Panc1 (cell line): Measurements from ENCODE around the gene TRIM62. TPM values are rescaled to one million over a fixed set of nuclear protein-coding genes. Genes with fewer than 3 reads are reported as not detected.

Source experiments
- ATAC-seq: fragments of 200-7000 bp; cut with Tn5 transposase; 2 replicates; pipeline ENCODE4 v1.9.1; 2020; ENCODE audit warnings: mild to moderate bottlenecking, moderate library complexity
- BruUV-seq: library from RNA; stranded (reverse); fragments of 400-500 nt; replicated peaks from 2 replicates; lab custom pipeline; 2021; lab: Mats Ljungman, UMichigan
- CTCF ChIA-PET: fragments of 300-600 bp; sonication (Branson Sonifier 250); formaldehyde crosslinking; loops from one replicate; lab custom pipeline; 2022; ENCODE audit warnings: antibody characterized with exemption; lab: Charles Lee
- POLR2A ChIA-PET: fragments of 300-600 bp; sonication (Branson Sonifier 250); formaldehyde crosslinking; loops from one replicate; lab custom pipeline; 2022; ENCODE audit warnings: antibody characterized with exemption; lab: Charles Lee
- DNase-seq: peaks from one replicate; pipeline ENCODE4 v3.0.0-alpha.2; 2010; ENCODE audit warnings: low read depth, low spot score
- H3K27ac ChIP-seq: 2 replicates; pipeline ENCODE4 v1.5.1; 2011; ENCODE audit warnings: mild to moderate bottlenecking, low read length, inconsistent platforms
- H3K27me3 ChIP-seq: fragments of 200-500 bp; sonication (Bioruptor generic); 2 replicates; pipeline ENCODE4 v1.6.0; 2014; ENCODE audit warnings: low read length, inconsistent platforms; ENCODE audit not compliant: control insufficient read depth, insufficient read depth
- H3K36me3 ChIP-seq: fragments of 200-500 bp; sonication (Bioruptor generic); 2 replicates; pipeline ENCODE4 v1.5.1; 2014; ENCODE audit warnings: inconsistent platforms, mild to moderate bottlenecking, low read length, moderate library complexity; ENCODE audit not compliant: control insufficient read depth, insufficient read depth
- H3K4me1 ChIP-seq: 2 replicates; pipeline ENCODE4 v1.5.1; 2011; ENCODE audit warnings: inconsistent platforms, mild to moderate bottlenecking, low read length, moderate library complexity; ENCODE audit not compliant: control insufficient read depth, insufficient read depth
- H3K4me3 ChIP-seq, 2 experiments: 2 replicates each; pipeline ENCODE4 v1.5.1; 2011 to 2012; ENCODE audit warnings: low read depth in 2 of 2, low read length in 2 of 2, mild to moderate bottlenecking in 2 of 2, inconsistent platforms in 1 of 2, moderate library complexity in 1 of 2
- H3K9me3 ChIP-seq: fragments of 200-500 bp; sonication (Bioruptor generic); 2 replicates; pipeline ENCODE4 v1.5.1; 2014; ENCODE audit warnings: low read depth, mild to moderate bottlenecking, inconsistent platforms, low read length, moderate library complexity; ENCODE audit not compliant: control insufficient read depth, insufficient read depth
- POLR2AphosphoS5 ChIP-seq: IDR thresholded peaks from 2 replicates; pipeline ENCODE4 v1.6.1; 2012; ENCODE audit warnings: mild to moderate bottlenecking, low read depth, low read length, moderate library complexity
- SIN3A ChIP-seq: IDR thresholded peaks from 2 replicates; pipeline ENCODE4 v1.6.1; 2012; ENCODE audit warnings: low read depth, mild to moderate bottlenecking, low read length, moderate library complexity, borderline replicate concordance; ENCODE audit not compliant: insufficient read depth
- TCF7L2 ChIP-seq: IDR thresholded peaks from 2 replicates; pipeline ENCODE4 v1.6.1; 2011; ENCODE audit warnings: mild to moderate bottlenecking, low read depth, low read length, inconsistent platforms
- in situ Hi-C: cut with HindIII; loops from 2 replicates; pipeline ENCODE4 v1.10.0; 2016; ENCODE audit warnings: low sequenced_read_pairs, low pct_unique_long_range_greater_than_20kb
- intact Hi-C: fragments of 100-400 bp; cut with micrococcal nuclease; formaldehyde crosslinking; loops from one replicate; pipeline ENCODE4 v1.10.0; 2022; ENCODE audit not compliant: unreplicated experiment
- total RNA-seq: library from RNA; stranded (reverse); gene quantifications from one replicate; pipeline ENCODE4 v1.2.1, GENCODE V29; 2021; ENCODE audit not compliant: unreplicated experiment
- TF ChIP-seq, protein P1 (sequence below): fragments of 450-650 bp; IDR thresholded peaks from 2 replicates; pipeline ENCODE4 v1.5.1; 2017; ENCODE audit warnings: mild to moderate bottlenecking
- TF ChIP-seq, protein P2 (sequence below), 2 experiments: IDR thresholded peaks; 2 replicates each; pipeline ENCODE4 v1.6.1; 2011 to 2012; ENCODE audit warnings: low read depth in 2 of 2, control low read depth in 1 of 2, low read length in 1 of 2, mild to moderate bottlenecking in 1 of 2, moderate library complexity in 1 of 2; ENCODE audit not compliant: insufficient read depth in 1 of 2

TRIM62 gene
- total RNA-seq, 1 experiment from 2014 or later: 7.4 TPM

GRCh38 chr1:33178836-33179439, 2.9 kb downstream of the TRIM62 start:
- ChIA-PET CTCF (no interaction called here), POLR2A (no interaction called here)
- no peak for DNase-seq
- no peaks in the 10 kb centered on the region for H3K9me3 ChIP-seq
- no peak overlapping the region for H3K4me3 ChIP-seq
- peaks cover 3% of the 10 kb centered on the region; the same call in 1 of the 2 replicates for H3K27me3 ChIP-seq
- no peak for ATAC-seq
- BruUV-seq: no TSS peak
- in situ Hi-C loops (no loop called here), intact Hi-C loops (no loop called here)
- peaks cover 8% of the 10 kb centered on the region for H3K4me1 ChIP-seq
- TF ChIP-seq SIN3A (no peak), TCF7L2 (no peak), POLR2AphosphoS5 (no peak)
- TF ChIP-seq, protein P1, sequence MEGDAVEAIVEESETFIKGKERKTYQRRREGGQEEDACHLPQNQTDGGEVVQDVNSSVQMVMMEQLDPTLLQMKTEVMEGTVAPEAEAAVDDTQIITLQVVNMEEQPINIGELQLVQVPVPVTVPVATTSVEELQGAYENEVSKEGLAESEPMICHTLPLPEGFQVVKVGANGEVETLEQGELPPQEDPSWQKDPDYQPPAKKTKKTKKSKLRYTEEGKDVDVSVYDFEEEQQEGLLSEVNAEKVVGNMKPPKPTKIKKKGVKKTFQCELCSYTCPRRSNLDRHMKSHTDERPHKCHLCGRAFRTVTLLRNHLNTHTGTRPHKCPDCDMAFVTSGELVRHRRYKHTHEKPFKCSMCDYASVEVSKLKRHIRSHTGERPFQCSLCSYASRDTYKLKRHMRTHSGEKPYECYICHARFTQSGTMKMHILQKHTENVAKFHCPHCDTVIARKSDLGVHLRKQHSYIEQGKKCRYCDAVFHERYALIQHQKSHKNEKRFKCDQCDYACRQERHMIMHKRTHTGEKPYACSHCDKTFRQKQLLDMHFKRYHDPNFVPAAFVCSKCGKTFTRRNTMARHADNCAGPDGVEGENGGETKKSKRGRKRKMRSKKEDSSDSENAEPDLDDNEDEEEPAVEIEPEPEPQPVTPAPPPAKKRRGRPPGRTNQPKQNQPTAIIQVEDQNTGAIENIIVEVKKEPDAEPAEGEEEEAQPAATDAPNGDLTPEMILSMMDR: no peak
- TF ChIP-seq, protein P2, sequence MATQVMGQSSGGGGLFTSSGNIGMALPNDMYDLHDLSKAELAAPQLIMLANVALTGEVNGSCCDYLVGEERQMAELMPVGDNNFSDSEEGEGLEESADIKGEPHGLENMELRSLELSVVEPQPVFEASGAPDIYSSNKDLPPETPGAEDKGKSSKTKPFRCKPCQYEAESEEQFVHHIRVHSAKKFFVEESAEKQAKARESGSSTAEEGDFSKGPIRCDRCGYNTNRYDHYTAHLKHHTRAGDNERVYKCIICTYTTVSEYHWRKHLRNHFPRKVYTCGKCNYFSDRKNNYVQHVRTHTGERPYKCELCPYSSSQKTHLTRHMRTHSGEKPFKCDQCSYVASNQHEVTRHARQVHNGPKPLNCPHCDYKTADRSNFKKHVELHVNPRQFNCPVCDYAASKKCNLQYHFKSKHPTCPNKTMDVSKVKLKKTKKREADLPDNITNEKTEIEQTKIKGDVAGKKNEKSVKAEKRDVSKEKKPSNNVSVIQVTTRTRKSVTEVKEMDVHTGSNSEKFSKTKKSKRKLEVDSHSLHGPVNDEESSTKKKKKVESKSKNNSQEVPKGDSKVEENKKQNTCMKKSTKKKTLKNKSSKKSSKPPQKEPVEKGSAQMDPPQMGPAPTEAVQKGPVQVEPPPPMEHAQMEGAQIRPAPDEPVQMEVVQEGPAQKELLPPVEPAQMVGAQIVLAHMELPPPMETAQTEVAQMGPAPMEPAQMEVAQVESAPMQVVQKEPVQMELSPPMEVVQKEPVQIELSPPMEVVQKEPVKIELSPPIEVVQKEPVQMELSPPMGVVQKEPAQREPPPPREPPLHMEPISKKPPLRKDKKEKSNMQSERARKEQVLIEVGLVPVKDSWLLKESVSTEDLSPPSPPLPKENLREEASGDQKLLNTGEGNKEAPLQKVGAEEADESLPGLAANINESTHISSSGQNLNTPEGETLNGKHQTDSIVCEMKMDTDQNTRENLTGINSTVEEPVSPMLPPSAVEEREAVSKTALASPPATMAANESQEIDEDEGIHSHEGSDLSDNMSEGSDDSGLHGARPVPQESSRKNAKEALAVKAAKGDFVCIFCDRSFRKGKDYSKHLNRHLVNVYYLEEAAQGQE (IDR thresholded peaks at IDR 0.05; ENCODE audit: insufficient read depth in 1 of 2, low read depth in 2 of 2, low read length in 1 of 2): no peak
- no peaks in the 10 kb centered on the region for H3K36me3 ChIP-seq
- H3K27ac ChIP-seq: no peak overlapping the region

DNA sequence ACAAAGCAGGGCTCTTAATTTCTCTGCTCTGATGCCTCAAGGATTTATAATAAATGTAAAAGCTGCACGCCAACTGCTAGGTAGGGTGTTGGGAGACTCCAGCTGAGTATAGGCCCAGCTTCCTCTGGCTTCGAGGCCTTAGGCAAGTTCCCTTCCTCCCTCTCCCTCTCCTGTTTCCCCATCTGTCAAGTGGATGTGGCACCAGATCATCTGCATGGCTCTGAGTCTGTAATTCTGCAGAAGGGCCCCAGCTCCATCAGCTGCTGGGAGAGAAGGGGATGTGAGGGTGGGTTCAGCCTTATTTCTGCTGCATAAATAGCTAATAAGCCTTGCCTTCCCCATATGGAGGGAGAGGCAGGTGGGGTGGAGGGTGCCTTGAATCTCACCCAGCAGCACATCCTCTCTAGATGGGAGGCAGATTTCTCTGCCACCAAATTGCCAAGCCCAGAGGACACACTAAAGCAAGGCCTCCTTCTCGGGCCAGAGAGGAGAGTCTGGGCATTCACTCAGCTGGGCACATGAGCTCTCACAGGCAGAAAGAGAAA, 3.8 kb downstream of the TRIM62 start:
- Histone ChIP-seq H3K27ac (no peak overlapping the region), H3K27me3 (no peaks in the 10 kb centered on the region), H3K9me3 (no peaks in the 10 kb centered on the region), H3K36me3 (no peaks in the 10 kb centered on the region), H3K4me1 (peaks cover 8% of the 10 kb centered on the region), H3K4me3 (no peak overlapping the region)
- no peak for ATAC-seq
- no peak for DNase-seq
- intact Hi-C loops: no loop called here
- ChIA-PET POLR2A (interaction anchor here (0.5 kb wide), 1 partner anchor 12 kb away, joined by 7 read pairs; no protein-coding TSS in a partner anchor), CTCF (no interaction called here)
- TF ChIP-seq, protein P1: no peak
- TF ChIP-seq SIN3A: no peak
- no peak for TF ChIP-seq POLR2AphosphoS5
- no peak for TF ChIP-seq TCF7L2
- TF ChIP-seq, protein P2 (IDR thresholded peaks at IDR 0.05; ENCODE audit: insufficient read depth in 1 of 2, low read depth in 2 of 2, low read length in 1 of 2): no peak
- in situ Hi-C loops: no loop called here
- BruUV-seq: no TSS peak
